GM23338 (cell line): ENCODE results near the gene ATF2.

ENCODE experiments used
- CREB1 ChIP-seq: fragments of 250-450 bp; sonication (Bioruptor Pico); IDR thresholded peaks from 2 replicates; pipeline ENCODE4 v1.5.0; 2020; ENCODE audit warnings: low read depth, mild to moderate bottlenecking, moderate library complexity
- CTCF ChIP-seq, 2 experiments: fragments of 200-600 bp in 1 of 2; sonication (generic) in 1 of 2; conservative IDR thresholded peaks; 2 replicates each; pipeline versions ENCODE4 v1.5.1 to v1.6.1; 2016 to 2017; ENCODE audit warnings: antibody characterized with exemption in 2 of 2, low read depth in 2 of 2, mild to moderate bottlenecking in 2 of 2, moderate library complexity in 1 of 2
- ETS1 ChIP-seq: IDR thresholded peaks from 2 replicates; pipeline ENCODE4 v1.6.1; 2016; ENCODE audit warnings: antibody characterized with exemption
- EZH2 ChIP-seq: fragments of 200-600 bp; sonication (generic); IDR thresholded peaks from one replicate; pipeline ENCODE4 v1.8.0; 2017; ENCODE audit warnings: antibody characterized with exemption, mild to moderate bottlenecking, low read depth; ENCODE audit not compliant: unreplicated experiment
- EZH2phosphoT487 ChIP-seq: fragments of 200-600 bp; sonication (generic); IDR thresholded peaks from one replicate; pipeline ENCODE4 v1.8.1; 2018; ENCODE audit warnings: antibody characterized with exemption; ENCODE audit not compliant: unreplicated experiment
- JUNB ChIP-seq: IDR thresholded peaks from one replicate; pipeline ENCODE4 v1.6.1; 2016; ENCODE audit warnings: antibody characterized with exemption; ENCODE audit not compliant: unreplicated experiment
- POLR2AphosphoS5 ChIP-seq: IDR thresholded peaks from 2 replicates; pipeline ENCODE4 v1.6.1; 2016; ENCODE audit warnings: antibody characterized with exemption, low read depth
- REST ChIP-seq: IDR thresholded peaks from one replicate; pipeline ENCODE4 v1.6.1; 2018; ENCODE audit warnings: antibody characterized with exemption; ENCODE audit not compliant: unreplicated experiment
- STAT1 ChIP-seq: IDR thresholded peaks from one replicate; pipeline ENCODE4 v1.6.1; 2016; ENCODE audit warnings: antibody characterized with exemption; ENCODE audit not compliant: unreplicated experiment
- ZNF114 ChIP-seq: fragments of 250-450 bp; sonication (Bioruptor Pico); IDR thresholded peaks from 2 replicates; pipeline ENCODE4 v1.5.0; 2020; ENCODE audit warnings: mild to moderate bottlenecking, moderate library complexity
- ZNF331 ChIP-seq: fragments of 250-450 bp; sonication (Bioruptor Pico); IDR thresholded peaks from 2 replicates; pipeline ENCODE4 v1.5.0; 2020; ENCODE audit warnings: low read depth, mild to moderate bottlenecking, moderate library complexity
- ZNF462 ChIP-seq: fragments of 250-450 bp; sonication (Bioruptor Pico); IDR thresholded peaks from 2 replicates; pipeline ENCODE4 v1.5.0; 2020; ENCODE audit warnings: mild to moderate bottlenecking, moderate library complexity

GRCh38 chr2:175063741-175064140 lies 104.3 kb downstream of the ATF2 start:
- TF ChIP-seq CTCF (conservative IDR thresholded peaks at IDR 0.05; ENCODE audit: low read depth in 2 of 2), result no peak
- TF ChIP-seq REST, result no peak
- no peak for TF ChIP-seq ZNF462 (CRISPR knock-in tag)
- no peak for TF ChIP-seq EZH2
- no peak for TF ChIP-seq POLR2AphosphoS5
- no peak for TF ChIP-seq CREB1 (CRISPR knock-in tag)
- no peak for TF ChIP-seq EZH2phosphoT487
- no peak for TF ChIP-seq JUNB
- TF ChIP-seq ZNF114, result no peak
- no peak for TF ChIP-seq ZNF331 (CRISPR knock-in tag)
- no peak for TF ChIP-seq STAT1
- TF ChIP-seq ETS1, result no peak
